ENCODE data around the gene FOXP1. TPM values are rescaled to one million over a fixed set of nuclear protein-coding genes. Genes with fewer than 3 reads are reported as not detected.

Gene FOXP1
- total RNA-seq, 1 experiment from 2014 or later, result 22.1 TPM

DNA sequence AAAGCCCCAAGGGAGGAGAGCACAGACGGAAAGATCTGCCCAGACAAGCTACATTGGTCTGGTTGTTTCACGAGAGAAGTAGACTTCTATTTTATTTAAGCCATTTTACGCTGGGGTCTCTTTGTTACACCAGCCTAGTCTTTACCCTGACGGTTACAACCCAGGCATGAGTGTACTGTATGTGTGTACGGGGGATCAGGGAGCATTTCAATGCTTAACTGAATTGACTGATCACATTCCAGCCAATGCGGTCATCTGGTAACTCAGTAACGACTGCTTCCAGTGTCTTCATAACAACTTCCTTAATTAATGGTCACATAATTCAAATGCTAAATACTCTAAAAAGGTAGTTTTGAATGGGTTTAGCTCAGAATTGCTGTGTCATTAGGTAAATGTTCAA, 288.6 kb downstream of the FOXP1 start:
- DNase-seq (ENCODE audit: low read depth in 1 of 2, low spot score in 2 of 2), result no peak
- H3K36me3 ChIP-seq, result no peaks in the 10 kb centered on the region
- H3K4me1 ChIP-seq (replicated peaks), result no peaks in the 10 kb centered on the region
- H3K27me3 ChIP-seq (replicated peaks), result no peaks in the 10 kb centered on the region
- no peaks in the 10 kb centered on the region for H3K9me3 ChIP-seq (replicated peaks)
- H3K4me3 ChIP-seq, result no peak overlapping the region
- H3K27ac ChIP-seq, result no peak overlapping the region

DNA sequence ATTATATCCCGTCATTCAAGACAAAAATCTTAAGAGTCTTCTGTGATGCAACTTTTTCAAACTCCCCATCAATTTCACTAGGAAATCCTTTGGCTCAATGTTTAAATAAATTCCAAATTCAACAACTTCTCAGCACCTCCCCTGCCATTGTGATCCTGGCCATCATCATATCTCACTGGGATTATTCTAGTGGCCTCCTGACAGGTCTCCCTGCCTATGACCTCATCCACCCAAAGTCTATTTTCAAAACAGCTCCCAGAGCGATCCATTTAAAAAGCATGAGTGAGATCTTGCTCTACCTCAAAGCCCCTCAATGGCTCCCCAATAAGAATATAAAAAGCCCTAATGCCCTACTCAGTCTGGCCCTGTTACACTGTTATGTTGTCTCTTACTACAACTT, 293.2 kb downstream of the FOXP1 start:
- no peak for DNase-seq (ENCODE audit: low read depth in 1 of 2, low spot score in 2 of 2)
- H3K9me3 ChIP-seq (replicated peaks), result no peaks in the 10 kb centered on the region
- H3K27ac ChIP-seq, result no peak overlapping the region
- H3K27me3 ChIP-seq (replicated peaks), result no peaks in the 10 kb centered on the region
- no peaks in the 10 kb centered on the region for H3K36me3 ChIP-seq
- no peak overlapping the region for H3K4me3 ChIP-seq
- H3K4me1 ChIP-seq (replicated peaks), result no peaks in the 10 kb centered on the region

DNA sequence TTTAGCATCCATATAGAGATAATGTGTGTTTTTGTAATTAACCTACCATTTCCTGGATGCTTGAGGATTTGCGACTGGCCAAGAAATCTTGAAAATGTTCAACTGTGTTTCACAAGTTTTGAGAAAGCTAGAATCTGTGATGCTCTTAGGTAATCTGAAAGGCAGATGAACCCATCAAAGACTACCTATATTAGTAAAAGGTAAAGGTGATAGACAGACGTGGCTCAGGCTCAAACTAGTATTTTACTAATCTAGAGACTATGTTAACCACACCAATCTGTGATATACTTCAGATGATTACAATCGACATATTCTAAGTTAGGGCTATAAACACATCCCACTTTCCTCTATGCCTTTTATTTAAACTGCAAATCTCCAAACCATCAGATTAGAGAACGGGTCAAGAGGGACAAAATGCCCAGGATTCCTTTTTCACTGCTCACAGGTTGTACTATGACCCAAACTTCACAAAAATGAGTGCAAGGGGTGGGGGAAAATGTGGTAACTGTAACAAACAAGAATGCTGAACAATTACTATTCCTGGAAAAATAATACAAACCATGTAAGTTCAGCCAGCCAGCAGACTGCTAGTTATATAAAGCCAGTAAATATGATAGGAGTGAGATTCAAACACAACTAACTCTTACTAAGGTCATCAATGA, 295.1 kb downstream of the FOXP1 start:
- no peak for DNase-seq (ENCODE audit: low read depth in 1 of 2, low spot score in 2 of 2)
- Histone ChIP-seq H3K36me3 (no peaks in the 10 kb centered on the region), H3K4me1 (replicated peaks) (no peaks in the 10 kb centered on the region), H3K4me3 (no peak overlapping the region), H3K9me3 (replicated peaks) (no peaks in the 10 kb centered on the region), H3K27me3 (replicated peaks) (no peaks in the 10 kb centered on the region), H3K27ac (no peak overlapping the region)

DNA sequence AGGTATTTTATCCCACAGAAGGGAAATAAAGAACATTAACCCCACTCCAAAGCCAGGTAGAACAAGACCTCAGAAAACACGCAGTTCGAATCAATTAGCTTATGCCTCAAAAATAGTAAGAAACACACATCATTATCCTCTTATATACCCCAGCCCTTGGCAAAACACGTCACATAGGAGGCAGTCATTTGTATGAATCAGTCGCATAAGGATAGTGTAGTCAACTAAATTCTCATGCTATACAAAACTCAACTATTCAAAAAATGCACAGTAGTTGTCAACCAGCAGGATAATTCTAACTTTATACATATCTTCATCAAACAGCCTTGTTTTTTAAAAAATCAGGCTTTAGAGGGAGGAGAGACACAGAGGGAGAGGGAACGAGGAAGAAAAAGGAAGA, 298.4 kb downstream of the FOXP1 start:
- H3K27me3 ChIP-seq (replicated peaks), result no peaks in the 10 kb centered on the region
- no peak overlapping the region for H3K4me3 ChIP-seq
- H3K4me1 ChIP-seq (replicated peaks), result no peaks in the 10 kb centered on the region
- H3K36me3 ChIP-seq, result no peaks in the 10 kb centered on the region
- H3K9me3 ChIP-seq (replicated peaks), result no peaks in the 10 kb centered on the region
- no peak overlapping the region for H3K27ac ChIP-seq
- DNase-seq (ENCODE audit: low read depth in 1 of 2, low spot score in 2 of 2), result no peak

DNA sequence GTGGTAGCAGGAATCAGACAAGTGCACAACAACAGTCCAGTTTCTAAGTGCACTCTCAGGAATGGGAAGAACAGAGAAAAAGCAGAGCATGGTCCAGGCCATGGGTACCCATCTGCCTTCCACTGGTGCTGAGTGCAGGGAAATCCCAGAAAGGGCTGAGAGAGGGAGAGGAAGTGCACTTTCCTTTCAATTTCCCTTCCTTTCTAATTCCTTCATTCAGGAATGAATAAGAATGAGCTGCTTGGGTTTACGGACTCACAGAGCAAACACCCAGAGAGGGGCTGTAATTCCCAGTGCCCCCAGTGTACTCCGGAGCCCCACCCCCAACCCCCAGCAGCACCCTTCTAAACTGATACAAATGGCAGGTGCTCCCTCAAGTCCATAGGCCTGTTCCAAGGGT, 300.6 kb downstream of the FOXP1 start:
- Histone ChIP-seq H3K4me3 (no peak overlapping the region), H3K4me1 (replicated peaks) (no peaks in the 10 kb centered on the region), H3K27me3 (replicated peaks) (no peaks in the 10 kb centered on the region), H3K9me3 (replicated peaks) (no peaks in the 10 kb centered on the region), H3K27ac (no peak overlapping the region), H3K36me3 (no peaks in the 10 kb centered on the region)
- no peak for DNase-seq (ENCODE audit: low read depth in 1 of 2, low spot score in 2 of 2)

DNA sequence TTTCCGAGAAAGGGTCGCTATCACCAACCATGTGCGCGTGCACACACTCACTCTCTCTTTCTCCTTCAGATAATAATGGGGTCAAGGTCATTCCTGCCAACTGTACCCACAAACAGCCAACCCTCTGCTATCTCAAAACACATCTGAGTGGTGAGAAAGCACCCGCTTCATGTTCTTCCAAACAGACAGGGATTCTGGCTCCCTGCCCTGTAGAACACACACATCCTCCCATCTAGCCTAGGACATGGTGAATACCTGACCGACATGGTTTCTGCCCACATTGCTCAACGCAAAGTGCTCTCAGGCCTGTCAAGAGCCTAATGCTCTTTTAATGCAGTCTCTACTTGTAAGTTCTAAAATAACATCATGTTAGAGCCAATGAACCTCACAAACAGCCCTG, 302.2 kb downstream of the FOXP1 start:
- no peaks in the 10 kb centered on the region for H3K27me3 ChIP-seq (replicated peaks)
- H3K27ac ChIP-seq, result no peak overlapping the region
- no peak overlapping the region for H3K4me3 ChIP-seq
- no peaks in the 10 kb centered on the region for H3K4me1 ChIP-seq (replicated peaks)
- no peak for DNase-seq (ENCODE audit: low read depth in 1 of 2, low spot score in 2 of 2)
- no peaks in the 10 kb centered on the region for H3K36me3 ChIP-seq
- H3K9me3 ChIP-seq (replicated peaks), result no peaks in the 10 kb centered on the region

DNA sequence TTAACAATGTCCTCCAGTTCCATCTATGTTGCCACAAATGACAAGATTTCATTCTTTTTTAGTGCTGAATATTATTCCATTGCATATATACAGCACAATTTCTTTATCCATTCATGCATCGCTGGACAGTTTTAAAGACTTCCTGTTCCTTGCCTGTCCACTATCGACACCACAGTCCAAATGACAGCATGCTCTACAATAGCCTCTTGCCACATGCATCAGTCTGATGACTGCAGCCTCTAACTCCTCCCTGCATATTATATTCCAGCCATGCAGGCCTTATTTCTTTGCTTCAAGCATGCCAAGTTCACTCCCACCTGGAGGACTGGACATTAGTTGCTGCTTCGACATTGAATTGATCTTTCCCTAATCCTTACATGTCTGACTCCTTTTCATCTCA, 306.2 kb downstream of the FOXP1 start:
- no peak for DNase-seq (ENCODE audit: low read depth in 1 of 2, low spot score in 2 of 2)
- no peaks in the 10 kb centered on the region for H3K9me3 ChIP-seq (replicated peaks)
- no peaks in the 10 kb centered on the region for H3K27me3 ChIP-seq (replicated peaks)
- H3K27ac ChIP-seq, result no peak overlapping the region
- H3K4me3 ChIP-seq, result no peak overlapping the region
- no peaks in the 10 kb centered on the region for H3K4me1 ChIP-seq (replicated peaks)
- no peaks in the 10 kb centered on the region for H3K36me3 ChIP-seq

DNA sequence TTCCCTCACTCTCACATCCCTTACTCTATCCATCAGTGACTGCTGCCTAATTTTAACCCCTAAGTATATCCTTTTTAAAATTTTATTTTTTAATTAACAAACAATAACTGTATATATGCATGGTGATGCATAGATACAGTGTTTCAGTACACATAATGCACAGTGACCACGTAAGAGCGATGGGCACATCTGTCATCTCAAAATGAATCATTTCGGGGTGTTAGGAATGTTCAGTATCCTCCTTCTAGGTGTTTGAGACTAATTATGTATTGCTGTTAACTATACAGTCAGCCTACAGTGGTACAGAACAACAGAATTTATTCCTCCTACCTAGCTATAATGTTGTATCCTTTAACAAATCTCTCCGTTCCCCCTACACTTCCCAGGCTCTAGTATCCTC, 307.0 kb downstream of the FOXP1 start:
- Histone ChIP-seq H3K4me3 (no peak overlapping the region), H3K9me3 (replicated peaks) (no peaks in the 10 kb centered on the region), H3K27me3 (replicated peaks) (no peaks in the 10 kb centered on the region), H3K4me1 (replicated peaks) (no peaks in the 10 kb centered on the region), H3K36me3 (no peaks in the 10 kb centered on the region), H3K27ac (no peak overlapping the region)
- DNase-seq (ENCODE audit: low read depth in 1 of 2, low spot score in 2 of 2), result no peak

DNA sequence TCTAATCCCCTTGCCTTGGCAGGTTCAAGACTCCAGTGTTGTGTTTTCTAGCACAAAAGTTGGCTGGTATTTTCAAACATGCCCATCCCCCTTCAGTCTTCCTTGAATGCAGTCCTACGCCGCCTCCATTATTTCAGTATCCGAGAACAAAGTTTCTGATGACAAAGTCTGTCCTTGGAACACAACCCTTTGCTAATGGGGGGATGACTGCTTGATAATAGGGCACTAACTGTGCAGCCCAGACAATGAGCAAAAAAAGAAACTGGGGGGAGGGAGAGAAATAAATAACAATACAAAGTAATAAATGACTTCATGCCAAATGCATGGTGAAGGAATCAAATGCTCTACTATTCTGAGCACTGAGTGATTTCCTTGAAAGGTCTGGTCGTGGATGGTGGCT, 310.1 kb downstream of the FOXP1 start:
- Histone ChIP-seq H3K4me3 (no peak overlapping the region), H3K36me3 (no peaks in the 10 kb centered on the region), H3K27me3 (replicated peaks) (no peaks in the 10 kb centered on the region), H3K27ac (no peak overlapping the region), H3K4me1 (replicated peaks) (no peaks in the 10 kb centered on the region), H3K9me3 (replicated peaks) (no peaks in the 10 kb centered on the region)
- no peak for DNase-seq (ENCODE audit: low read depth in 1 of 2, low spot score in 2 of 2)

DNA sequence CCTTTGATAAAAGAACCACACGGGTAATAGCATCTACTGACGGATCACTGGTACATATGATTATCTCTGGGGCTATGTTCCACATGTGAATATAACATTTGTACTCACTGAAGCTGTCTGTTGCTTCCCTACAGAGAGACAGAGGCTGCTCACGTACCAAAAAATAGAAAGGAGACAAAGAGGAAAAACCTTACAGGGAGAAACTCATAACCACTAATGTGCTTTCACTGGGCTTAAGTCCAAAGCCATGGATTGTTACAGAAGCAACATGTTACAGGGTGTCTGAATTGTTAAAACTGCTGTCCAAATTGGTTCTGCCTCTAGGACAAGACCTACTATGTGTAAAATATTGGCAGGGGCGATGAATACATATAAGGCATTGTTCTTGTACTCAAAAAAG, 311.9 kb downstream of the FOXP1 start:
- no peaks in the 10 kb centered on the region for H3K27me3 ChIP-seq (replicated peaks)
- no peaks in the 10 kb centered on the region for H3K4me1 ChIP-seq (replicated peaks)
- DNase-seq (ENCODE audit: low read depth in 1 of 2, low spot score in 2 of 2), result no peak
- no peak overlapping the region for H3K27ac ChIP-seq
- no peak overlapping the region for H3K4me3 ChIP-seq
- H3K9me3 ChIP-seq (replicated peaks), result no peaks in the 10 kb centered on the region
- no peaks in the 10 kb centered on the region for H3K36me3 ChIP-seq

DNA sequence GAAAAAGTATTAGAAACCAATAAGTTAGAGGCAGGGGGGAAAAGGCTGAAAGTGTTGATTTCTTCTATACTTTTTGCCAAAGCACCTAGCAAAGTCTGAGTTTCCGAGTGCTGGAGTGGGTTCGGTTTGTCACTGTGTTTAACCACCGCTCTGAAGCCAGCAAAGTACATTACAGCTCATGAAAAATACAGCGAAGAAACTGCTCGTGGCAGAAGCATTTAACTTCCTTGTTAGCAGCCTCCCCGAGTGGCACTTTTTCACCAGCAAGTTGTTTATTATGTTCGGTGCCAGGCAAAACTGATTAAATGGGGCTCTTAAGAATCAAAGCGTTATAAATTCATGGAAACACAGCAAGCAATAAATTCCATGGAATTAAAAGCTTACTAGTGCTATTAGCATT, 313.6 kb downstream of the FOXP1 start:
- Histone ChIP-seq H3K27ac (no peak overlapping the region), H3K4me3 (no peak overlapping the region), H3K9me3 (replicated peaks) (no peaks in the 10 kb centered on the region), H3K27me3 (replicated peaks) (no peaks in the 10 kb centered on the region), H3K4me1 (replicated peaks) (no peaks in the 10 kb centered on the region), H3K36me3 (no peaks in the 10 kb centered on the region)
- no peak for DNase-seq (ENCODE audit: low read depth in 1 of 2, low spot score in 2 of 2)

DNA sequence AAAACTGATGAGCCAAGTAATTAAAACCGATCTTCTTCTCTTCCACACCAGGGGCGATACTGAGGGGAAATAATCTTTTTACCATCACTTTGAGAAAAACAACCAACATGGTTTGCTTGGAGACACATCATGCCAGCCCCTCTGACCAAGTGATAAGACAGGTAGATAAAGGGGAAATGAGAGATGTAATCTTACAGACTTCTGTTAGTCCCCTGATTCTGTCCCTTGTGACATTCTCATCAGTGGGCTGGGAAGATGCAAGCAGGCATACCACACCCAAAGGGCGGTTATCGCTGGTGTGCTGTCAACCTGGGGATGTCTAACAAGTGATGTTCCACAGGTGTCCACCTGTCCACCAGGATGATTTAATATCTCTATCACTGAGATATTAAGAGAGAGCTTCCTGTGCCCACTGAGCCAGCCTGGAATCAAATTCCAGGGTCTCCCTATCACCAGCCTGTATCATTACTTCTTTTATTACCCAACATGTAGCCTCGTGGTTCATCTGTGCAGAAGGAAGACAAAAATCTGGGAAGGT, 315.0 kb downstream of the FOXP1 start:
- H3K27ac ChIP-seq, result no peak overlapping the region
- H3K36me3 ChIP-seq, result no peaks in the 10 kb centered on the region

DNA sequence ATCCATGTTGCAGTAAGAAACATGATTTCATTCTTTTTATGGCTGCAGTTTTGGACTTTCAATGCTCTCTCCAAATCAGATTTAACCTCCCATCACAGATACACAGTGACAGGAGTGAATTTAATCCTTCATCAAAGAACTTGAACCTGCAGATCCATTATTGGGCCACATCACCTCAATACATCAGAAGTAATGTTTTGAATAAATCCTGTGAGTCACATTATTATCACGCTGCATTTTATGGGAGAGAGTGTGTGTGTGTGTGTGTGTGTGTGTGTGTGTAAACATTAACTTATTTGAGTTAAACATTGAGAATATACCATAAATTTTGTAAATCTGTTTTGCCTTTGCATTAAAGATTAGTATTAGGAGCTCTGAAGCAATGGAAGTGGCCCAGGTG, 316.7 kb downstream of the FOXP1 start:
- Histone ChIP-seq H3K27me3 (replicated peaks) (no peaks in the 10 kb centered on the region), H3K4me1 (replicated peaks) (peaks cover 11% of the 10 kb centered on the region), H3K27ac (no peak overlapping the region), H3K9me3 (replicated peaks) (no peaks in the 10 kb centered on the region), H3K4me3 (no peak overlapping the region), H3K36me3 (no peaks in the 10 kb centered on the region)
- no peak for DNase-seq (ENCODE audit: low read depth in 1 of 2, low spot score in 2 of 2)

More for the DNA sequence above, 315.0 kb downstream of the FOXP1 start:
- no peaks in the 10 kb centered on the region for H3K27me3 ChIP-seq (replicated peaks)
- H3K4me1 ChIP-seq (replicated peaks), result no peaks in the 10 kb centered on the region
- no peak for DNase-seq (ENCODE audit: low read depth in 1 of 2, low spot score in 2 of 2)
- no peaks in the 10 kb centered on the region for H3K9me3 ChIP-seq (replicated peaks)
- no peak overlapping the region for H3K4me3 ChIP-seq

DNA sequence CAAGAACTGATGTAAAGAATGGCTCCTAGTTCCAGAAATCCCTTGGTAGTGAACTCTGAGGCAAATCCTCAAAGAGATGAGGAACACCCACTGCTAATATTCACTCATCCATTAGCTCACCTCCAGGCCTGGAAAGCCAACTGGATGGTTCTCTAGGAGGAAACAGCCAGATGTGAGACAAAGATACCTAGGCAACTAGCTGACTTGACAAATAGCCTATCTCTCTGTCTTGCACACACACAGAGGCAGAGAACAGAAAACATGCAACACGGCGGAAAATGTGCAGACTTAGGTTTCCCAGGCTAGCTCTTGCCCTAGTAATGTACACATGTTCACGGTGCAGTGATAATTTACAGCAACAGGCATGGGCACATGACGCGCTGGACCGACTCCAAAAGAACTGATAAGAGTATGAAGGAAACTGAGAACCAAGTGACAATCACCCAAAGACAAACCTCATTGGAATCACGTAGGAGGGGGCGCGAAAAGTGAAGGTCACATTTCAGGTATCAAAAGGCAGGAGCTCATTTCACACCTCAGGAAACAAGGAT, 318.1 kb downstream of the FOXP1 start:
- Histone ChIP-seq H3K27ac (no peak overlapping the region), H3K4me3 (no peak overlapping the region), H3K27me3 (replicated peaks) (no peaks in the 10 kb centered on the region), H3K4me1 (replicated peaks) (peaks cover 11% of the 10 kb centered on the region), H3K36me3 (no peaks in the 10 kb centered on the region), H3K9me3 (replicated peaks) (no peaks in the 10 kb centered on the region)
- DNase-seq (ENCODE audit: low read depth in 1 of 2, low spot score in 2 of 2), result no peak

DNA sequence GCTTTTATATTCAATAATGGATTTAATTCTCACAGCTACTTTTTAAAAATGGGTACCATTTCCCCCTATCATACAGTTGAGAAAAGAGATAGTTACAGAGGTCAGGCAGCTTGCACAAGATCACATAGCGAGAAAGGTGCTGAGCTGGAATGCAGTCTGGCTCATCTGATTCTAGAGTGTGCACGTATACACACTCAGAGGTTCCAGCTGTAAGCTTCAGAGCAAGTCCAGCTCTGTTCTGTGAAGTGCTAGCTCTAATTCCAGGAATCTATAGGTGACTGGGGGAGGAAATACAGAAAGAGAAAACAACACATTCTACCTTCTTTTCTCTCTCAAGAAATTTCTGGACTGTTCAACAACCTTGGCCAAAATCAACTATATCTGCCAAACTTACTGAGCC, 318.7 kb downstream of the FOXP1 start:
- DNase-seq (ENCODE audit: low read depth in 1 of 2, low spot score in 2 of 2), result no peak
- Histone ChIP-seq H3K4me3 (no peak overlapping the region), H3K27me3 (replicated peaks) (no peaks in the 10 kb centered on the region), H3K9me3 (replicated peaks) (no peaks in the 10 kb centered on the region), H3K4me1 (replicated peaks) (peaks cover 11% of the 10 kb centered on the region), H3K27ac (no peak overlapping the region), H3K36me3 (no peaks in the 10 kb centered on the region)
